ENCODE measurements around the gene SAGE1.
"Not testable (repeated sequence)": the region's sequence is repeated elsewhere in the genome, so short reads cannot be mapped to it uniquely, and the experiment has no call there.

- TF ChIP-seq, protein P1, sequence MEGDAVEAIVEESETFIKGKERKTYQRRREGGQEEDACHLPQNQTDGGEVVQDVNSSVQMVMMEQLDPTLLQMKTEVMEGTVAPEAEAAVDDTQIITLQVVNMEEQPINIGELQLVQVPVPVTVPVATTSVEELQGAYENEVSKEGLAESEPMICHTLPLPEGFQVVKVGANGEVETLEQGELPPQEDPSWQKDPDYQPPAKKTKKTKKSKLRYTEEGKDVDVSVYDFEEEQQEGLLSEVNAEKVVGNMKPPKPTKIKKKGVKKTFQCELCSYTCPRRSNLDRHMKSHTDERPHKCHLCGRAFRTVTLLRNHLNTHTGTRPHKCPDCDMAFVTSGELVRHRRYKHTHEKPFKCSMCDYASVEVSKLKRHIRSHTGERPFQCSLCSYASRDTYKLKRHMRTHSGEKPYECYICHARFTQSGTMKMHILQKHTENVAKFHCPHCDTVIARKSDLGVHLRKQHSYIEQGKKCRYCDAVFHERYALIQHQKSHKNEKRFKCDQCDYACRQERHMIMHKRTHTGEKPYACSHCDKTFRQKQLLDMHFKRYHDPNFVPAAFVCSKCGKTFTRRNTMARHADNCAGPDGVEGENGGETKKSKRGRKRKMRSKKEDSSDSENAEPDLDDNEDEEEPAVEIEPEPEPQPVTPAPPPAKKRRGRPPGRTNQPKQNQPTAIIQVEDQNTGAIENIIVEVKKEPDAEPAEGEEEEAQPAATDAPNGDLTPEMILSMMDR (IDR thresholded peaks at IDR 0.05; ENCODE audit: insufficient read depth, low read depth, low read length) = not testable (repeated sequence)
- not testable (repeated sequence) for TF ChIP-seq EZH2 (IDR thresholded peaks at IDR 0.05; ENCODE audit: insufficient read depth, low read length)
Measured at GRCh38 chrX:135882741-135883140, 10.8 kb upstream of the SAGE1 start.
